Transverse colon (tissue), 3 donors: Measurements from ENCODE around the gene TMEM156.

Source experiments
- POLR2A ChIP-seq: fragments of 450-650 bp; IDR thresholded peaks from one replicate; pipeline ENCODE4 v1.6.1; 2016; ENCODE audit warnings: antibody characterized with exemption, mild to moderate bottlenecking, moderate library complexity
- TF ChIP-seq, protein P1 (sequence below), 5 experiments: fragments of 200-600 bp in 3 of 5; fragments of 450-650 bp in 2 of 5; sonication (generic) in 3 of 5; IDR thresholded peaks; 1 replicate in 2 of 5; 2 replicates in 3 of 5; pipeline ENCODE4 v1.5.1; 2016 to 2017; ENCODE audit warnings: antibody characterized with exemption in 5 of 5, inconsistent platforms in 3 of 5, mild to moderate bottlenecking in 2 of 5, moderate library complexity in 1 of 5

DNA sequence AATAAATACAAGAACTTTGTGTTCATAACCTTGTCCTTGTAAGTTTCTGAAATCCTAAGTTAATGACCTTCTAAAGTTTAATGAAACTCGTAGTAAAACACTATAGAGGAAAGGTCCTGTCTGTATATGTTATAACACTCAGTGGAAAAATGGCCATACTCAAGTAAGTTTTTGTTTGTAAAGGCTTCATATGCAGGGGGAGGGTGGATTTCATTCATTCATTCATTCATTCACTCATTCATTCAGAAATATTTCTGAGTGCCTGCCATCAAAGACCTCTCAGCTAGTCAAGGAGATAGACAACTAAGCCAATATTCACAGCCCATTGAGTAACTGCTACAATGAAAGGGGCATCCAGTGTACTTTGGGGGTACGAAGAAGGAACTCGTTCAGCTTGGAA is 6.9 kb upstream of the TMEM156 start:
- TF ChIP-seq, protein P1, sequence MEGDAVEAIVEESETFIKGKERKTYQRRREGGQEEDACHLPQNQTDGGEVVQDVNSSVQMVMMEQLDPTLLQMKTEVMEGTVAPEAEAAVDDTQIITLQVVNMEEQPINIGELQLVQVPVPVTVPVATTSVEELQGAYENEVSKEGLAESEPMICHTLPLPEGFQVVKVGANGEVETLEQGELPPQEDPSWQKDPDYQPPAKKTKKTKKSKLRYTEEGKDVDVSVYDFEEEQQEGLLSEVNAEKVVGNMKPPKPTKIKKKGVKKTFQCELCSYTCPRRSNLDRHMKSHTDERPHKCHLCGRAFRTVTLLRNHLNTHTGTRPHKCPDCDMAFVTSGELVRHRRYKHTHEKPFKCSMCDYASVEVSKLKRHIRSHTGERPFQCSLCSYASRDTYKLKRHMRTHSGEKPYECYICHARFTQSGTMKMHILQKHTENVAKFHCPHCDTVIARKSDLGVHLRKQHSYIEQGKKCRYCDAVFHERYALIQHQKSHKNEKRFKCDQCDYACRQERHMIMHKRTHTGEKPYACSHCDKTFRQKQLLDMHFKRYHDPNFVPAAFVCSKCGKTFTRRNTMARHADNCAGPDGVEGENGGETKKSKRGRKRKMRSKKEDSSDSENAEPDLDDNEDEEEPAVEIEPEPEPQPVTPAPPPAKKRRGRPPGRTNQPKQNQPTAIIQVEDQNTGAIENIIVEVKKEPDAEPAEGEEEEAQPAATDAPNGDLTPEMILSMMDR (IDR thresholded peaks at IDR 0.05) = no peak
- TF ChIP-seq POLR2A = no peak
